SK-N-MC (cell line): Measurements from ENCODE around the gene CPAMD8.

Experiments used
- EZH2 ChIP-seq: fragments of 200-600 bp; sonication (generic); IDR thresholded peaks from one replicate; pipeline ENCODE4 v1.6.1; 2017; ENCODE audit warnings: antibody characterized with exemption
- POLR2AphosphoS5 ChIP-seq: IDR thresholded peaks from 2 replicates; pipeline ENCODE4 v1.6.1; 2012; ENCODE audit warnings: mild to moderate bottlenecking, low read depth, low read length, borderline replicate concordance

DNA sequence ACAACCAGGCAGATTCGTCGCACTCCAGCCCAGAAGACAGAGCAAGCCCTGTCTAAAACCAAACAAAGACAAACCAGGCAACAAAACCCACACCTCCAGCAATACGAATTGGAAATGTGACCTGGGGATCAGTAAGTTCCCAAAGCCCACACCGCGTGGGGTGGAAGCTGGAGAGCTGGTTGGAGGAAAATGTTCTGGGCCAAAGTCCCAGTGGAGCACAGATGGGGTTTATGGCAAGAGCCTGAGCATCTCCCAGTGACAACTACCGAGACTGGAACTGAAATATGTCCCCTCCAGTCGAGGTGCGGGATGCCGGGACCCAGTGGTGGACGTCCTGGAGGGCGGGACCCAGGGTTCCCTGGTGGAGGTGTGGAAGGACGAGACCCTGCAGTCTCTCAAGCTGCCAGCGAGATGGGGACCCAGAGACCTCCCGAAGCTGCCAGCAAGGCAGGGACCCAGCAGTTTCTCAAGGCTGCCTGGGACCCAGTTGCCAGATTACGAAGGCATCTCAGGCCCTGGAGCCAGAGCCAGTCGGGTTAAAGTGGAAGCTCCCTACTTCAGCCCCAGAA lies 22.4 kb upstream of the CPAMD8 start:
- no peak for TF ChIP-seq EZH2
- no peak for TF ChIP-seq POLR2AphosphoS5
